Measurements from ENCODE around the gene COL24A1. TPM values are rescaled to one million over a fixed set of nuclear protein-coding genes. Genes with fewer than 3 reads are reported as not detected.
"Not testable (repeated sequence)": the region's sequence is repeated elsewhere in the genome, so short reads cannot be mapped to it uniquely, and the experiment has no call there.

Gene COL24A1
- total RNA-seq, 1 experiment from 2014 or later, result 0.06 TPM

DNA sequence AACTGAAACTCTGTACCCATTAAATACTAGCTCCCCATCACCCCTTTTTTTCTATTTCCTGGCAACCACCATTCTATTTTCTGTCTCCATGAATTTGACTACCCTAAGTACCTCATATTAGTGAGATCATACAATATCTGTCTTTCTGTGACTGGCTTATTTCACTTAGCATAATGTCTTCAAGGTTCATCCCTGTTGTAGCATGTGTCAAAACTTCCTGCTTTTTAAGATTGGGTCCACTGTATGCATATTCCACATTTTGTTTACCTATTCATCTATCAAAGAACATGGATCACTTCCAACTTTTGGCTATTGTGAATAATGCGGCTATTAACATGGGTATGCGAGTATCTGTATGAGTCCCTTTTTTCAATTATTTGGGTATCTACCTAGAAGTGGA, 266.7 kb downstream of the COL24A1 start:
- DNase-seq (ENCODE audit: low read depth), result no peak

DNA sequence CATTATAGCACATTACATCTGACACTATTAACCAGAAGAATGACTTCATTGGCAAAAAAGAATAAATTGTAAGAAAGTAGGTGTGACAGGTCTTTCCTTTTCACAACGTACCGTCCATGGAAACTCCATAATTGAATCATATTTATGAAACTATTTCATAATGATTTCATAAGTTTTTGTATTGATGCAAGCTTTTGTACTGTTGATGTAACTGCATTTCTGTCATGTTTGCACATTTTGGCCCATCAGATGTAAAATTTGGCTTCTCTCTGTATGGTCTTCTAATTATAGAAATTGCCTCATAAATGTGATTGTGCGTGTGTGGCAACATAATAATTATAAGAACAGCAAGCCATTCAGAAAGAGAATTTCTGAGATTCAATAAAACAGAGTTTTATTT, 267.7 kb downstream of the COL24A1 start:
- DNase-seq (ENCODE audit: low read depth), result no peak

DNA sequence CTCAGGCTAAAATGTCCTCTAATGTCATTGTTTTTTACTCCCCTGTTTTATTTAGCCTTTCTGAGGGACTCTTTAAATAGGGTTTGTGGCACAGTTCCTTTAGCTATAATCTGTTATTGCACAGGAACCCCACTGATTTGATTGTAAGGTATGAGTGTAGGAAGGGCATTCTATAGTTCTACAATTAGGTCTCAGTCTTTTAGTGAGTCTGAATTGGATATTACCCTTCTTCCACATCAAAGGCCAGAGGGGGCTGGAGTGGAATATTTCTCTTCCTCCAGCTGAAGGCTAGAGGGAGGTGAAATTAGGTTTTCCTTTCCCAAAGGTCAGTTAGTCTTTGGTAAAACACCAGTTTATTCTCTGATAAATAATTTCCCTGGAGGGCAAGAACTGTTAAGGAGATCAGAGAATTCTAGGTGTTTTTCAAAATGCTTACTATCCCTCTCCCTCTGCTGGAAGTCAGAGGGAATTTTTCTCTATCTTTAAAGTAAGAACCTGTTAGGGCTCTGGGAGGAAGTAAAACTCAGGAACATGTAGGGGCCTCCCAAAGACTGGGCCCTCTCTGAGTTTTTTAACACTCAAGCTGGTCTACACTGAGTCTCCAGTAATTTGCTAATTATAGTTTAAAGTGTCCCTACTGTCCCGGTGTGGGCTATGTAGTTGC, 272.1 kb downstream of the COL24A1 start:
- peak; percentile 31 for DNase-seq (ENCODE audit: low read depth)

DNA sequence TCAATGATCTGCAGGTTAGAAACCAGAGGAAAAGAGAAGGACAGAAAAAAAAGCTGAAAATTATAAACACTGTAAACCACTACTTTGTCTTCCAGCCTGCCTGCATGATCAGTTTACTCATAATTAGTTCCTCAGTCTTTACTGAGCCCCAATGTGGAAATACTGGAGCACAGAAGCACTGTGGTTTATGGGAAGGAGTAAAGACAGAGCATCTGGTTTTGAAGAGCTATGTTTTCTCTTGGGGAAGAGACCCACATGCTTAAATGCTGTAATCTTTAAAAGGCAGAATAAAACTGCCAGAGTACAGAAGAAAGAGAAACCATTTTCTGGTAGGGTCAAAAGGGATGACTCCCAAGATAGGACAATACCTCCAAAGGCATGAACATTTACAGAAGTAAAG, 289.4 kb downstream of the COL24A1 start:
- no peak for DNase-seq (ENCODE audit: low read depth)

DNA sequence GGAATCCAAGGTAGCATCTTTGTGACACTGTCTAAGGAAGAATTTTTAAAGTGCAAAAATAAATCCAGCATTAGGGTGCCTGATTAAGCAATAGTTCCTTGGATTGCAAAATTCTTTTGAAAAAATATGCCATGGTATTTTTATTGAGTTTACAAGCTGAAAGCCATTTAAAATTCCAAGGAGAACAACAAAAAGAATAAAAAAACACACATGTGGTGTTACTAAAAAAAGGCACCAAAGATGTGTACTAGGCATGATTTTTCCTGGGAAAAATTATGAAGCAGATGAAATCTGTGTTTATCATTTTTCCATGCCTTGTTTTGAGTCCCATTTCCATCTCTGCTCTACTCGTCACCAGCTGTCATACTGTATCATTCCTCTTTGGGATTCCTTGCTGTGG, 291.4 kb downstream of the COL24A1 start:
- no peak for DNase-seq (ENCODE audit: low read depth)

DNA sequence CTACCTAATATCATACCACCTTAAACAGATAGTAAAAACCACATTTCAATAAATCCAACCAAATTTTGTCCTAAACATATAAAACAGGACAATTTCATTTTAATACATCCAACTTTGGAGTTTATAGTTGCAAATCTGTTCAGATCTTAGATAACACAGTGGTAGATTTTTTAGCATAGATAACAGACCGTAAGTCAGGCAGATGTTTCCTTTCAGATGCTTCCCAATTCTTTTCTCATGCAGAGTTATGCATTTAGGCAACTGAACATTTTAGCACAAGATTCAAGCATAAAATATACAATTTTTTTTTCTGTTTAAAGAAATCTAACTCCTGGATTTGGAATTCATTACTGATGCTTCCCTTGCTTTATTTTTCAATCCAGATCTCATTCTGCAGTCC, 291.8 kb downstream of the COL24A1 start:
- DNase-seq (ENCODE audit: low read depth), result no peak

DNA sequence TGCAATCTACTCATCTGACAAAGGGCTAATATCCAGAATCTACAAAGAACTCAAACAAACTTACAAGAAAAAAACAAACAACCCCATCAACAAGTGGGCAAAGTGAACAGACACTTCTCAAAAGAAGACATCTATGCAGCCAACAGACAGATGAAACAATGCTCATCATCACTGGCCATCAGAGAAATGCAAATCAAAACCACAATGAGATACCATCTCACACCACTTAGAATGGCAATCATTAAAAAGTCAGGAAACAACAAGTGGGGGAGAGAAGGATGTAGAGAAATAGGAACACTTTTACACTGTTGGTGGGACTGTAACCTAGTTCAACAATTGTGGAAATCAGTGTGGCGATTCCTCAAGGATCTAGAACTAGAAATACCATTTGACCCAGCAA, 292.9 kb downstream of the COL24A1 start:
- not testable (repeated sequence) for DNase-seq (ENCODE audit: low read depth)

DNA sequence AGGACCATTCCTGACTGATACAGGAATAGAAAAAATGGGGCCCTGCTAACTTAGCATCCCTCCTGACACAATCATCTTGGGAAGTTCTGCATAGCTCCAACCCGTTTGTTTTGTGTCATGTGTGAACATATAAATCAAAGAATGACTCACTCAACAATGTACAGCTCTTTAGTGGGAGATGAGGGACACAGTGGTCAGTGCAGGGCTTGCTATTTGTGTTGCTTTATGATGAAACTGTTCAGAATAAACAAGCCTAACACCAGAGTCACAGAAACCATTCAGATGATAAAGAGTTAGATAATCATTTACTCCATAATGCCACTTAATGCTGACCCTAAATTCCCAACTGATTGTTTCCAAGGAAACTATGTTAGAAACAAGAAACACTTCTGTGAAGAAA, 294.1 kb downstream of the COL24A1 start:
- no peak for DNase-seq (ENCODE audit: low read depth)

DNA sequence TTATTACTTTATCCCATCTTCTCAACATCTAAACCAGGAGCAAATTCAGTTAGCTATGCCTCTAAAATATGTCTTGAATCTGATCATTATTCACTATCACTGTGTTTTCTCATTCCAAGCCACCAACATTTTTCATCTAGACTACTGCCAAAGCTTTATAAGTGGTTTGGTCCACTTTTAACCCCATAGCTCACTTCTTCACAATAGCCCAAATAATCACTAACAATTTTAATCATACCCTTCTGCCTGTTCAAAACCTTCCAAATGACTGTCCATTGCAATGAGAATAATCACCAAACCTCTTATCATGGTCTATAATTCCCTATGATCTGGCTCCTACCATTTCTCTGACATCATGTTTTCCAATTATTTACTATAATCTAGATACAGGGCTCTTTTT, 298.6 kb downstream of the COL24A1 start:
- no peak for DNase-seq (ENCODE audit: low read depth)

DNA sequence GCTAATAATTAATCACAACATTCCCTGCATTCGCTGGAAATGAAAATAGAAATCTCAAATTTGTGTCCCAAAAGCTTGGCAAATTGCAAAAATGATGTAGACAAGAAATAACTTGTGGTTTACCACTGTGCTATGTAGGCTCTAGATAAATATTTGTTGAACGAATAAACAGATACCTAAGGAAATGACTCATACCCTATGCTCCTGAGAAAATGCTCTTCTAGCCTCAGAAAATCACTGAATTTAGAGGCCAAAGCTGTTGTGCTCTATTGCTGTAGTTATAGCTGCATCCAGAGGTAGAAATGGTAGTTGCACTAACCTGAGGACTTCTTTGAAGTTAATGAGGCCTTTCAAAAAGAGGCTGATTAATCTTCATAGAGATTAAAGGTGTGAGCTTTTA, 306.3 kb downstream of the COL24A1 start:
- peak; percentile 79 for DNase-seq (ENCODE audit: low read depth)

DNA sequence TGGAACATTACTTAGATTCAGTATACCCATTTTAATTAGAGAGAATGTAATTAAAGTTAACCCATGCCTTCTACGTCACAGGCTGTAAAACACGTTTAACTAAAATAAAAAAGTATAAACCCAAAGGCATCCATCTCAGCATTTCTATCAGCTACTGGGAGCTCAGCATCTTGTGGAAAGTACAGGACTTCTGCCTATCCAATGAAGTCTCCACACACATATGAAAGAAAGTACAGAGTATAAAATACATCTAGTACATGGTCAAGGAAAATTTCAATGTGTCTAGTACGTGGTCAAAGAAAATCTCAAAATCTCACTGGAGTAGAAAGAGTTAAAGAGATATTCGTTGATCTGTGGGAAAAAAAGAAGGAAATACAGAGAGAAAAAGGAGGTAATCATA, 306.9 kb downstream of the COL24A1 start:
- DNase-seq (ENCODE audit: low read depth), result no peak

DNA sequence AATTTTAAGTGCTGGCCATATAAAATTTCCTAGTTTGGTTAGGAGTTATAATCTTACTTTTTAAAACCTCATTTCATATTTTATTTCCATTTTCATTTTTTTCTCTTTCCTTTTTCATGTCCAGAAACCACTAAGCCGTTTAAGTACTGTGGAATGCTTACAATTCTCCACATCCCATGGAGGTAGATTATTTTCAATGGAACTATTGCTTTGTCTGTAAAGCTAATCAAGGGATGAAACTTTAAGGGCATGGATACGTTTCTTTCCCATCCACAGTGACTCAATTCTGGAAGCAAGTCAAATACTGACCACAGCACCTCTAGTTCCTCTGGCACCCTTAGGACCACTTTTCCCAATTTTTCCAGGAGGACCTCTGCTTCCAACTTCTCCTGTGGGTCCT, 309.2 kb downstream of the COL24A1 start:
- no peak for DNase-seq (ENCODE audit: low read depth)

DNA sequence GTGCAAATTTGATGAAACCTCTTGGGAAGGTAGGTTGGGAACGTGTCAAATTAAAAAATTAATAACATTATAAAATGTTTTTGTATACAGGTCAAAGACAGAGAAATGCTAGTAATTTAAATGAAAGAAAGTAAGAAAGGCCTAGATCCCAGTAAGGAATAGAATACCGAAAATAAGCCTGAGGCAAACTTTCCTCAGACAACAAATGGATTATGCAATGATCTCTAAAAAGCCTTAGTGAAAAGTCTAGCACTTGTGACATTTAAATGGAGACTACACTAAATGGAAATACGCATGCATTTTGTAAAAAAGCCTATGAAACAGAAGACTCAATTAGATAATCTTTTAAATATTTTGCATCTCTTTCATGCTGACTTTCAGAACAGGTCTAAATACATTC, 309.9 kb downstream of the COL24A1 start:
- no peak for DNase-seq (ENCODE audit: low read depth)

DNA sequence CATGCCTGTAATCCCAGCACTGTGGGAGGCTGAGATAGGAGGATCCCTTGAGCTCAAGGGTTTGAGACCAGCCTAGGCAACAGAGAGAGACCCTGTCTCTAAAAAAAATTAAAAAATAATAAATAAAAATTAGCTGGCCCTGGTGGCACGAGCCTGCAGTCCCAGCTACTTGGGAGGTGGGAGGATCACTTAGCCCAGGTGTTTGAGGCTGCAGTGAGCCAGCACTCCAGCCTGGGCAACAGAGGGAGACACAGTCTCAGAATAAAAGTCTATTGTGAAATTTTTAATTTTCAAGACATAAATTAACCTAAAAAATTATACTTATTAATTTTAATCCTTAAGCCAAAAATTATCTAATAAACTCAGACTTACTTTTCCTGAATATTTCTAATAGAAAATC, 317.1 kb downstream of the COL24A1 start:
- no peak for DNase-seq (ENCODE audit: low read depth)

DNA sequence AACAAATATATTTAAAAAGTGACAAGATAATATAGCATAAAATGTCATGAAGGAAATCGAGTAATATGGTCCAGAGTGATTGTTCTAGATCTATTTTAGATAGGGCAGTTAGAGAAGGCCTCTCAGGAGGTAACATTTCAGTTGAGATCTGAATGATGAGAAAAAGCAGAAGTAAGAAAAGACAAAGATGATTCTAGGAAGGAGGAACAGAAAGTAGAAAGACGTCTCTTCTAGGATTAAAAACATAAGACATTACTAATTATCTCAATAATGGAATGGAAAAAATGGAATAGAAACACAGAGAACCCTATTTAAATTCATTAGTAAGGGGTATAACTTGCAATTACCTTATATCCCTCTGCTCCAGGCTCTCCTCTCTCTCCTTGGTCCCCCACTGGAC, 318.3 kb downstream of the COL24A1 start:
- no peak for DNase-seq (ENCODE audit: low read depth)

DNA sequence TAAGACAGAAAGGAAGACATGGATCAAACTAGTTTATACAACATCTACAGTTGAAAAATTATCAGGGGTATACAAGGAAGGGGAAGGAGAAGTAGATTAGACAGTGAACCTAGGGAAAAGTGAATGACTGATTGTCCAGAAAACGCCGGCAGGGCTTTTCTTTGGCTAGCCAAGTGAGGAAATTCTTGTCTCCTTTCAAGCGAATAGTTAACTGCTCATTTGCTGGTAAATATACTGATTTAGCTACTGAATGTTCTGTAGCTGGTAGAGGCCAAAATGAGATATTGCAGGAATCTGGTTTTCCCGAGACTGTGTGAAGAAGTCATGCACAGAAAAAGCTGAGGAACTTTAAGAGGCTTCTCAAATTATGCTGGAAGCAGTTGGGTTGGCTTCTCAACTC, 319.8 kb downstream of the COL24A1 start:
- no peak for DNase-seq (ENCODE audit: low read depth)

DNA sequence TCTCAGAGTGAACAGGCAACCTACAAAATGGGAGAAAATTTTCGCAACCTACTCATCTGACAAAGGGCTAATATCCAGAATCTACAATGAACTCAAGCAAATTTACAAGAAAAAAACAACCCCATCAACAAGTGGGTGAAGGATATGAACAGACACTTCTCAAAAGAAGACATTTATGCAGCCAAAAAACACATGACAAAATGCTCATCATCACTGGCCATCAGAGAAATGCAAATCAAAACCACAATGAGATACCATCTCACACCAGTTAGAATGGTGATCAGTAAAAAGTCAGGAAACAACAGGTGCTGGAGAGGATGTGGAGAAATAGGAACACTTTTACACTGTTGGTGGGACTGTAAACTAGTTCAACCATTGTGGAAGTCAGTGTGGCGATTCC, 323.4 kb downstream of the COL24A1 start:
- not testable (repeated sequence) for DNase-seq (ENCODE audit: low read depth)

DNA sequence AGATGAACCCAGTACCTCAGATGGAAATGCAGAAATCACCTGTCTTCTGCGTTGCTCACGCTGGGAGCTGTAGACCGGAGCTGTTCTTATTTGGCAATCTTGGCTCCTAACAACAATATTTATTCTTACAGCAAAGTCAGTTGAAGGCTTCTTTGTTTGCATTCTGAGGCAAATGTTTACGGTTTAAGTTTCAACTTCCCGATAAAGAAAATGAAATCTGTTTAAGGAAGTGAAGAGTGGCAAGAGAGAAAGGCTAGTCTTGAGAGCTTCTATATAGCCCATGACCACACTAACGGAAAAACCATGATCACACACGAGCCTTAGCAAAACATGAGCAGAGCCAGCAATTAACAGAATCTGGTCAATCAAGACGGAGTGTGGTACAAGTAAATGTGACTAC, 325.7 kb downstream of the COL24A1 start:
- no peak for DNase-seq (ENCODE audit: low read depth)

DNA sequence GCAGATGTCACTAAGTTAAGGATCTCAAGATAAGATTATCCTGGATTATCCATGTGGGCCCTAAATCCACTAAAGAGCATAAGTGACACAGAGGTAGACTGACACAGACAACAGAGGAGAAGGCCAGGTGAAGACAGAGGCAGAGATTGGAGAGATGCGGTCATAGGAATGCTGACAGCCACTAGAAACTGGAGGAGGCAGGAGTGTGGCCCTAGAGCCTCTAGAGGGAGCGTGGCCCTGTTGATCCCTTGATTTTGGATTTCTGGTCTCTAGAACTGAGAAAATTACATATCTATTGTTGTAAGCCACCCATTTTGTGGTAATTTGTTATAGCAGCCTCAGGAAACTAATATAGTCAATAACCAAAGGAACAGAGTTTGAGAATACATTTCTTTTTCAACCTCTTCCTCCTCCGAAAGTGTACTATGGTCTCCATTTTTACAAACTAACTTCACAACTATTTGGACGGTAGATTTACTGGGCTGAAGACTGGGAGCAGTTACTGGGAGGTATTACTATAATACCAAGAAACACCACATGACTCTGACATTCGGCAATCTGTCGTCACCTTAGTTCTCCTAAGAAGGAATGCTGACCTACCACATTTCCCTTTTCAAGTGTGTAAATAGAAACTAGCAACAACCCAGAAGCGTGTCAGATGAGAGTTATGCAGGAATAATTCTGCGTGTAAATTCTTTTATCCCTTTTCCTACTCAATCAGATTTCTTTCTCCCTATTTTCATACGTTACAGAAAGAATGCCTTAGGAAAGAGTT, 332.3 kb downstream of the COL24A1 start:
- no peak for DNase-seq (ENCODE audit: low read depth)

DNA sequence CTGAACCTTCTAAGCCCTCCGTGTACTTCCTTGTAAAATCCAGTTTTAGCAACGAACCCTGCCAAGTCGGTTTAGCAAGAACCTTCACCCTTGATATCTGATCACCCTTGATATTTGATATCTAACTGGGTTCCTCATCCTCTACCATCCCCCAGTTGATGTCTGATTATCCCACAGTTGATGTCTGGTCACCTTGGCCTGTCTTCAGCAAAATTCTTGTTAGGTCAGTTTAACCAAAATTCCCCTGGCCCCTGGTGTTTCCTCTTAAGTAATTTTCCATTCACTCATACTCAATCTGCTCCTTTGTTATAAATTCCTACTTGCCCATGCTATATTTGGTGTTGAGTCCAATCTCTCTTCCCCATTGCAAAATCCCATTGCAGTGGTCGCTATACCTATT, 333.9 kb downstream of the COL24A1 start:
- no peak for DNase-seq (ENCODE audit: low read depth)

DNA sequence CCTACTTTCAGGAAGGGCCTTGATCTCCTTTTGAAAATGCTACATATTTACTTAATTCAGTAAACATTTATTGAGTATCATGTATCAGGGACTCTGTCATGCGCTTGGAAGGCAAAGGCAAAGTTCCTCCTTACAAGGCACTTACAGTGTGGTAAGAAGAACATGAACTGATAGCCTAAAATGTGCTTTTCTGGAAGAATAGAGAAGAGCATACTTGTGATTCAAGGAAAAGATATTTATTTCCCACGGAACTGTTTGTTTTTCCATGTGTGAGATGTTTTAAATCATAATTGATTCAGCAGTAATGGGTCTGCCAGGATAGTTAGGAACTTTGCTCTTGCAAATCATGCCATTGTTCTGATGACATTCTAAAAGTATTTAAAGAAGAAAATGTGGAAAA, 338.2 kb downstream of the COL24A1 start:
- DNase-seq (ENCODE audit: low read depth), result no peak

DNA sequence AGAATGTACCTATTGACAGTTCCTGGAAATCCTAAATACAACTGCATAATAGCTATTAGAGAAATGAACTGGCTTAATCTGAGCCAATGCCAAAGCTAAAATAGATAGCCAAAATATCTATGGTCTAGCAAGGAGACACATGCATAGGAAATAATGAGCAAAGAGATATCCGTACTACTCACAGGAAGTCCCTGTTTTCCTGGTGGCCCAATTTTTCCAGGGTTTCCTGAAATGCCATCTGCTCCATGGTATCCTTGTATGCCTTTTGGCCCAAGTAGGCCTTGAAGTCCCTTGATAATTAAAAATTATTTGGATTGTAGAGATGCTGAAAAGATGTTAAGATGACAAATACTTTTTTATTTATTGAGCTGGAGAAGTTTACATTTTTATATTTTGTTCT, 340.0 kb downstream of the COL24A1 start:
- no peak for DNase-seq (ENCODE audit: low read depth)

DNA sequence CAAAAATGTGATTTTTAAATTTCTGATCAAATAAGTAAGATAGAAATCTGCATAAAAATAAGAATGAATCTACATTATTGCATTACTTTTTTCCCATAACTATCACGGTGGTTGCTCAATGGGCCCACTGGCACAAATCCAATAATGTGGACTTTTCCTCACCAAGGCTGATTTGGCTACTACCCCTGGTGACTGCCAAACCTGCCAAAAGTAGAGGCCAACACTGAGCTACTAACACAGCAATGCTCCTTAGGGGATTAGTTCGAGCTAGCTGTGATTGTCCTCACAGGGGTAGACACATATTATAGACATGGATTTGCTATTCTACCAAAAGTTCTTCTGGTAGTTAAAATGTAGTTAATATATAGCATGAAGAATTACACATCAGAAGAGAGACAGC, 340.7 kb downstream of the COL24A1 start:
- no peak for DNase-seq (ENCODE audit: low read depth)

Measured in Daoy (cell line).